Measurements from ENCODE around the gene JAML.

The JAML gene

GRCh38 chr11:118157186-118157895, 67.5 kb downstream of the JAML start:
- H3K9ac ChIP-seq = no peak overlapping the region
- H3K4me1 ChIP-seq = peaks cover 9% of the 10 kb centered on the region
- H3K4me3 ChIP-seq = no peak overlapping the region
- no peaks in the 10 kb centered on the region for H3K9me3 ChIP-seq
- peaks cover 75% of the 10 kb centered on the region for H3K27me3 ChIP-seq
- no peak overlapping the region for H3K4me2 ChIP-seq
- no peak for TF ChIP-seq Cebpa-rat (IDR thresholded peaks at IDR 0.05)
- H3K36me3 ChIP-seq = no peaks in the 10 kb centered on the region
- peaks cover 16% of the 10 kb centered on the region; the same call in 1 of the 2 replicates for H4K20me1 ChIP-seq
- no peak overlapping the region for H3K27ac ChIP-seq

GRCh38 chr11:118156531-118157185, 68.2 kb downstream of the JAML start:
- TF ChIP-seq Cebpa-rat (IDR thresholded peaks at IDR 0.05) = no peak
- peaks cover 22% of the 10 kb centered on the region; the same call in 1 of the 2 replicates for H4K20me1 ChIP-seq
- H3K9ac ChIP-seq = no peak overlapping the region
- H3K36me3 ChIP-seq = no peaks in the 10 kb centered on the region
- no peak overlapping the region for H3K27ac ChIP-seq
- H3K27me3 ChIP-seq = peaks cover 82% of the 10 kb centered on the region
- no peaks in the 10 kb centered on the region for H3K9me3 ChIP-seq
- H3K4me1 ChIP-seq = peaks cover 13% of the 10 kb centered on the region
- H3K4me2 ChIP-seq = no peak overlapping the region
- H3K4me3 ChIP-seq = no peak overlapping the region

- Histone ChIP-seq H3K27ac (no peak overlapping the region), H3K36me3 (no peaks in the 10 kb centered on the region), H3K4me1 (peaks cover 13% of the 10 kb centered on the region), H3K9me3 (no peaks in the 10 kb centered on the region), H3K9ac (no peak overlapping the region), H3K27me3 (peaks cover 89% of the 10 kb centered on the region), H3K4me2 (no peak overlapping the region), H4K20me1 (peaks cover 22% of the 10 kb centered on the region; the same call in 1 of the 2 replicates), H3K4me3 (no peak overlapping the region)
- no peak for TF ChIP-seq Cebpa-rat (IDR thresholded peaks at IDR 0.05)
These were observed 68.9 kb downstream of the JAML start for GRCh38 chr11:118155776-118156530.

GRCh38 chr11:118154641-118155040, 70.2 kb downstream of the JAML start:
- Histone ChIP-seq H3K4me2 (no peak overlapping the region), H3K9me3 (no peaks in the 10 kb centered on the region), H3K4me3 (no peak overlapping the region), H3K27me3 (peaks cover 100% of the 10 kb centered on the region), H3K27ac (no peak overlapping the region), H3K36me3 (no peaks in the 10 kb centered on the region), H3K4me1 (peaks cover 13% of the 10 kb centered on the region), H4K20me1 (peaks cover 29% of the 10 kb centered on the region; the same call in 1 of the 2 replicates), H3K9ac (no peak overlapping the region)
- no peak for TF ChIP-seq Cebpa-rat (IDR thresholded peaks at IDR 0.05)

- no peak overlapping the region for H3K9ac ChIP-seq
- no peak overlapping the region for H3K4me3 ChIP-seq
- H3K27me3 ChIP-seq = peaks cover 100% of the 10 kb centered on the region
- H4K20me1 ChIP-seq = peaks cover 29% of the 10 kb centered on the region; the same call in 1 of the 2 replicates
- no peaks in the 10 kb centered on the region for H3K36me3 ChIP-seq
- no peak overlapping the region for H3K4me2 ChIP-seq
- no peak overlapping the region for H3K27ac ChIP-seq
- H3K9me3 ChIP-seq = no peaks in the 10 kb centered on the region
- no peak for TF ChIP-seq Cebpa-rat (IDR thresholded peaks at IDR 0.05)
- H3K4me1 ChIP-seq = peaks cover 13% of the 10 kb centered on the region
These were observed 70.8 kb downstream of the JAML start for GRCh38 chr11:118153976-118154375.

GRCh38 chr11:118153516-118153915, 71.3 kb downstream of the JAML start:
- no peaks in the 10 kb centered on the region for H3K9me3 ChIP-seq
- H3K4me1 ChIP-seq = peaks cover 13% of the 10 kb centered on the region
- TF ChIP-seq Cebpa-rat (IDR thresholded peaks at IDR 0.05) = no peak
- H3K4me3 ChIP-seq = peak overlapping the region; percentile 65; the same call in 1 of the 2 replicates
- H3K36me3 ChIP-seq = no peaks in the 10 kb centered on the region
- H3K4me2 ChIP-seq = peak overlapping the region; percentile 96
- H3K27ac ChIP-seq = no peak overlapping the region
- H4K20me1 ChIP-seq = peaks cover 29% of the 10 kb centered on the region; the same call in 1 of the 2 replicates
- H3K27me3 ChIP-seq = peaks cover 100% of the 10 kb centered on the region
- no peak overlapping the region for H3K9ac ChIP-seq

- H3K27ac ChIP-seq = no peak within 1 kb of the TSS
- H3K4me1 ChIP-seq = peaks cover 13% of the 10 kb centered on the region
- peak within 1 kb of the TSS; percentile 96 for H3K4me2 ChIP-seq
- H3K4me3 ChIP-seq = peak within 1 kb of the TSS; percentile 65
- H3K36me3 ChIP-seq = no peaks in the 10 kb centered on the region
- peaks cover 29% of the 10 kb centered on the region; the same call in 1 of the 2 replicates for H4K20me1 ChIP-seq
- no peak within 1 kb of the TSS for H3K9ac ChIP-seq
- H3K27me3 ChIP-seq = peaks cover 100% of the 10 kb centered on the region
- no peak for TF ChIP-seq Cebpa-rat (IDR thresholded peaks at IDR 0.05)
- H3K9me3 ChIP-seq = no peaks in the 10 kb centered on the region
These were observed 72.0 kb downstream of the JAML start, which contains the start of gene SCN4B for GRCh38 chr11:118152552-118153471. Gene SCN4B (minus strand): TSS chr11:118152823. CDS start chr11:118152673, 150 bp downstream.

- peak overlapping the region; percentile 65 for H3K4me3 ChIP-seq
- H3K27me3 ChIP-seq = peaks cover 100% of the 10 kb centered on the region
- no peaks in the 10 kb centered on the region for H3K36me3 ChIP-seq
- H3K4me2 ChIP-seq = peak overlapping the region; percentile 96
- H3K27ac ChIP-seq = no peak overlapping the region
- no peaks in the 10 kb centered on the region for H3K9me3 ChIP-seq
- H3K4me1 ChIP-seq = peaks cover 17% of the 10 kb centered on the region
- H3K9ac ChIP-seq = no peak overlapping the region
- no peak for TF ChIP-seq Cebpa-rat (IDR thresholded peaks at IDR 0.05)
- H4K20me1 ChIP-seq = peaks cover 29% of the 10 kb centered on the region; the same call in 1 of the 2 replicates
These were observed 72.7 kb downstream of the JAML start for GRCh38 chr11:118152020-118152551.

Data from BLaER1 (cell line).